ENCODE results near the gene RRP15. TPM values are rescaled to one million over a fixed set of nuclear protein-coding genes. Genes with fewer than 3 reads are reported as not detected.

Gene RRP15
- total and polyA plus RNA-seq, 2 donors from 2014 or later: 5.9 to 21.4 TPM

DNA sequence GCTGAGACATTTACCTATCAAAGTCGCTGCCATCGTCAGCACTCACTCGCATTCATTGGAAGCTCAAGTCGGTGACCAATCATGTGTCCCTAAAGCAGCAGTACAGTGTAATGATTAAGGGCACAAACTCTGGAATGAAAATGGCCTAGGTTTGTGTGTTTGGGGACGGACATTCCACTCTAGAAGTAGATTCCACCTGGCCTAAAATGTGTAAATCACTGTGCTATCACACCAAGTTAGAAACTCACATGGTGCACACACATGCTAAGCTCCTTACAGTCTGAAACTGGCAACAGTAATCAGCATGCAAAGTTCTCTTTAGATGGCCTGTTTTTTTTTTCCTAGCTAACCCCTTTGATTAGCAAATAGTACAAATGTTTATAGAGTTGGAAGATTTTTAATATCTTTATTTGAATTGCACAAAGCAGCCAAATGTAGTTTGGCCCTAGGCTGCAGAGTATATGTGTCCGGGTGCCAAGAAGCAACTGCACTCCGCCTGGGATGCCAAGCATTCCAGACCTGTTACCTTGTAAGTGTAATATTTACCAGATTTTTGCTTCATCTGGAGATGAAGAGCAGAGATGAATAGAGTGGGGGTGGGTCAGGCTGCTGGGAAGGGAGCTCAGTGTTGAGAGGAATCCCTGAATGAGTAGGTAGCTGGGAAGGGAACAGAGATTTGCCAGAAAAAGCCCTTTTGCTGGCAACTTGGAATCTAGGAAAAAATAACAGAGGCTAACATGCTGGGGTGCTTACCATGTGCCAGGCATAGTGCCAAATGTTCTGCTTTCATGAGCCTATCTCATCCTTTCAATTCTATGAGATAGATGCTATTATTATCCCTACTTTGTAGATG, 95.3 kb downstream of the RRP15 start:
- H3K4me3 ChIP-seq (ENCODE audit: low read length in 3 of 3): no peak overlapping the region
- FAIRE-seq (no peak), DNase-seq (peak in 2 of 5 donors; percentile 48 to 51)
- H3K9ac ChIP-seq (ENCODE audit: low read length in 3 of 3): no peak overlapping the region
- H3K27me3 ChIP-seq (ENCODE audit: control insufficient read depth, insufficient read depth, low read length): no peaks in the 10 kb centered on the region
- H3K4me1 ChIP-seq (ENCODE audit: control insufficient read depth in 2 of 3, insufficient read depth in 2 of 3, low read depth in 1 of 3, low read length in 3 of 3): peaks cover 0 to 9% (median 6%) of the 10 kb centered on the region in 3 donors
- H3K27ac ChIP-seq (ENCODE audit: low read depth in 2 of 2, low read length in 2 of 2): peak overlapping the region; percentile 35 to 67
- intact Hi-C loops (cut with DNase I): no loop called here
- H3K36me3 ChIP-seq (ENCODE audit: control insufficient read depth in 2 of 3, insufficient read depth in 3 of 3, low read length in 3 of 3): no peaks in the 10 kb centered on the region
- H3K9me3 ChIP-seq (ENCODE audit: control insufficient read depth in 2 of 3, insufficient read depth in 1 of 3, low read length in 3 of 3): no peaks in the 10 kb centered on the region
- TF ChIP-seq, protein P1, sequence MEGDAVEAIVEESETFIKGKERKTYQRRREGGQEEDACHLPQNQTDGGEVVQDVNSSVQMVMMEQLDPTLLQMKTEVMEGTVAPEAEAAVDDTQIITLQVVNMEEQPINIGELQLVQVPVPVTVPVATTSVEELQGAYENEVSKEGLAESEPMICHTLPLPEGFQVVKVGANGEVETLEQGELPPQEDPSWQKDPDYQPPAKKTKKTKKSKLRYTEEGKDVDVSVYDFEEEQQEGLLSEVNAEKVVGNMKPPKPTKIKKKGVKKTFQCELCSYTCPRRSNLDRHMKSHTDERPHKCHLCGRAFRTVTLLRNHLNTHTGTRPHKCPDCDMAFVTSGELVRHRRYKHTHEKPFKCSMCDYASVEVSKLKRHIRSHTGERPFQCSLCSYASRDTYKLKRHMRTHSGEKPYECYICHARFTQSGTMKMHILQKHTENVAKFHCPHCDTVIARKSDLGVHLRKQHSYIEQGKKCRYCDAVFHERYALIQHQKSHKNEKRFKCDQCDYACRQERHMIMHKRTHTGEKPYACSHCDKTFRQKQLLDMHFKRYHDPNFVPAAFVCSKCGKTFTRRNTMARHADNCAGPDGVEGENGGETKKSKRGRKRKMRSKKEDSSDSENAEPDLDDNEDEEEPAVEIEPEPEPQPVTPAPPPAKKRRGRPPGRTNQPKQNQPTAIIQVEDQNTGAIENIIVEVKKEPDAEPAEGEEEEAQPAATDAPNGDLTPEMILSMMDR (IDR thresholded peaks at IDR 0.05; ENCODE audit: borderline replicate concordance, extremely low read depth, insufficient read depth): no peak

DNA sequence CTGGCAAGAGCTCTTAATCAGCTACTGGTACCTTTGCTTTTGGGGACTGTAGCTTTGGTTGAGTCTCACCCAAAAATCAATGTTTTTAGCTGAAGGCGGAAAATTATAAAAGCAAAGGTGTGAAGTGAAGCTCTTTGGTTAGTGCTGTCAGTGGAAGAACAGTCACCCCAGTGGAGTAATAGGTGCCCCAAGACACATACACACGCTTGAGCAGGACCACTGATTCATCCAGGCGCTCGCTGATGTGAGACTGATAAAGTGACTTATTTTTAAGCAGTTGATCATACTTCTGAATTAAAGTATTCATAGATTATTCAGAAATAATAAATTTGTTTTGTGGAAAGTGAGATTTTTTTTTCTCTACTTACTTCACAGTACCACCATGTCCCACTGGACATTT, 97.2 kb downstream of the RRP15 start:
- Histone ChIP-seq H3K27me3 (ENCODE audit: control insufficient read depth, insufficient read depth, low read length) (no peaks in the 10 kb centered on the region), H3K27ac (ENCODE audit: low read depth in 2 of 2, low read length in 2 of 2) (no peak overlapping the region), H3K4me3 (ENCODE audit: low read length in 3 of 3) (no peak overlapping the region), H3K9me3 (ENCODE audit: control insufficient read depth in 2 of 3, insufficient read depth in 1 of 3, low read length in 3 of 3) (no peaks in the 10 kb centered on the region), H3K36me3 (ENCODE audit: control insufficient read depth in 2 of 3, insufficient read depth in 3 of 3, low read length in 3 of 3) (no peaks in the 10 kb centered on the region), H3K9ac (ENCODE audit: low read length in 3 of 3) (no peak overlapping the region), H3K4me1 (ENCODE audit: control insufficient read depth in 2 of 3, insufficient read depth in 2 of 3, low read depth in 1 of 3, low read length in 3 of 3) (peaks cover 0 to 9% (median 6%) of the 10 kb centered on the region in 3 donors)
- TF ChIP-seq, protein P1 (IDR thresholded peaks at IDR 0.05; ENCODE audit: borderline replicate concordance, extremely low read depth, insufficient read depth): no peak
- DNase-seq: no peak
- no peak for FAIRE-seq
- intact Hi-C loops (cut with DNase I): no loop called here

- intact Hi-C loops (cut with DNase I): no loop called here
- Histone ChIP-seq H3K9ac (ENCODE audit: low read length in 3 of 3) (no peak overlapping the region), H3K4me3 (ENCODE audit: low read length in 3 of 3) (no peak overlapping the region), H3K27ac (ENCODE audit: low read depth in 2 of 2, low read length in 2 of 2) (no peak overlapping the region), H3K9me3 (ENCODE audit: control insufficient read depth in 2 of 3, insufficient read depth in 1 of 3, low read length in 3 of 3) (no peaks in the 10 kb centered on the region), H3K4me1 (ENCODE audit: control insufficient read depth in 2 of 3, insufficient read depth in 2 of 3, low read depth in 1 of 3, low read length in 3 of 3) (peaks cover 0 to 9% (median 6%) of the 10 kb centered on the region in 3 donors), H3K27me3 (ENCODE audit: control insufficient read depth, insufficient read depth, low read length) (no peaks in the 10 kb centered on the region), H3K36me3 (ENCODE audit: control insufficient read depth in 2 of 3, insufficient read depth in 3 of 3, low read length in 3 of 3) (no peaks in the 10 kb centered on the region)
- DNase-seq: no peak
- no peak for FAIRE-seq
- TF ChIP-seq, protein P1 (IDR thresholded peaks at IDR 0.05; ENCODE audit: borderline replicate concordance, extremely low read depth, insufficient read depth): no peak
Observed at GRCh38 chr1:218383051-218383450, 98.0 kb downstream of the RRP15 start.
